VCaP (cell line): ENCODE results near the gene TMEM17.

Experiments
- H3K27ac ChIP-seq: fragments of 450-650 bp; 2 replicates; pipeline ENCODE4 v1.5.1; 2017
- CTCF ChIP-seq: fragments of 450-650 bp; conservative IDR thresholded peaks from 2 replicates; pipeline ENCODE4 v1.5.1; 2017; ENCODE audit warnings: mild to moderate bottlenecking, moderate library complexity

The TMEM17 gene

GRCh38 chr2:62471404-62471803 is 34.6 kb downstream of the TMEM17 start:
- TF ChIP-seq CTCF = no peak

GRCh38 chr2:62469548-62469947 is 36.4 kb downstream of the TMEM17 start:
- no peak for TF ChIP-seq CTCF
- H3K27ac ChIP-seq = no peak overlapping the region

More at GRCh38 chr2:62471404-62471803, 34.6 kb downstream of the TMEM17 start:
- H3K27ac ChIP-seq = no peak overlapping the region

GRCh38 chr2:62469114-62469513 is 36.9 kb downstream of the TMEM17 start:
- no peak for TF ChIP-seq CTCF
- no peak overlapping the region for H3K27ac ChIP-seq

- no peak for TF ChIP-seq CTCF
- H3K27ac ChIP-seq = no peak overlapping the region
These were observed 38.3 kb downstream of the TMEM17 start for GRCh38 chr2:62467475-62468321.

GRCh38 chr2:62467100-62467474 is 38.9 kb downstream of the TMEM17 start:
- no peak for TF ChIP-seq CTCF

GRCh38 chr2:62466503-62466854 is 39.5 kb downstream of the TMEM17 start:
- H3K27ac ChIP-seq = no peak overlapping the region
- no peak for TF ChIP-seq CTCF

More at GRCh38 chr2:62467100-62467474, 38.9 kb downstream of the TMEM17 start:
- no peak overlapping the region for H3K27ac ChIP-seq

- TF ChIP-seq CTCF = no peak
- H3K27ac ChIP-seq = no peak overlapping the region
These were observed 40.1 kb downstream of the TMEM17 start for GRCh38 chr2:62465741-62466502.
